Medulla oblongata (tissue), 1 donor: Measurements from ENCODE around the gene GBX1.

Experiments used
- DNase-seq: peaks from one replicate; pipeline ENCODE4 v3.0.0-alpha.2; 2015; ENCODE audit errors: extremely low spot score

Gene GBX1

DNA sequence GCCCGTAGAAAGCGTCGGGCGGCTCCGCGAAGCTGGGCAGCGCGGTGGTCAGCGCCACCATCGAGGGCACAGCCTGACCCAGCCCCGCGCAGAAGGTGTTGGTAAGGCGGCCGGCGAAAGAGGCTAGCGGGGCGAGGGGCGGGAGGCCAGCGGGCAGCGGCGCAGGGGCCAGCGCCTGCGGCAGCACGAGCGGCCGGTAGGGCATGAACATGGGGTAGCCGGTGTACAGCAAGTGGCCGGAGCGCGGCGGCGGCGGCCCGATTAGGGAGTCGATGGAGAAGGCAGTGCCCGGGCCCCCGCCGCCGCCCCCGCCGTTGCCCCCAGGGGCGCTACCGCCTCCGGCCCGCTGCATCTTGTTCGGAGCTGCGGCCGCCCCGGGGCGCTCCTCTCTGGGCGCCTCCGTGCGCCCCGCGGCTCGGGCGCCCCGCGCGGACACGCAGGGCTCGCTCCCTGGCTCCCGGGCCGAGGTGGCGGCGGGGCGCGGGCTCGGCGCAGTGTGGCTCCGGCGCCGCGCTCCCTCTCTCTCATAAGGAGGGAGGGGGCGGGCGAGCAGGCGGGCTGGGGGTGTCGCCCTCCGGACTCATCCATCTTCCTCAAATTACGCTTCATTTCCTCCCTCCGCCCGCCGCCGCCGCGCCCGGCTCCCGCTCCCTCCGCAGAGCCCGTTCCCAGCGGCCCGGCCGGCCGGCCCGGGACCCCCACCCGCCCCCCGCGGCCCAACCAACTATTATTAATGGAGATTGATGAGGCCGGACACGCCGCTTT, at the start of gene GBX1:
TSS of gene GBX1 (minus strand) at position 498 of the 765 bp plus-strand sequence. CDS start at position 352, 146 bp downstream.
- no peak for DNase-seq

DNA sequence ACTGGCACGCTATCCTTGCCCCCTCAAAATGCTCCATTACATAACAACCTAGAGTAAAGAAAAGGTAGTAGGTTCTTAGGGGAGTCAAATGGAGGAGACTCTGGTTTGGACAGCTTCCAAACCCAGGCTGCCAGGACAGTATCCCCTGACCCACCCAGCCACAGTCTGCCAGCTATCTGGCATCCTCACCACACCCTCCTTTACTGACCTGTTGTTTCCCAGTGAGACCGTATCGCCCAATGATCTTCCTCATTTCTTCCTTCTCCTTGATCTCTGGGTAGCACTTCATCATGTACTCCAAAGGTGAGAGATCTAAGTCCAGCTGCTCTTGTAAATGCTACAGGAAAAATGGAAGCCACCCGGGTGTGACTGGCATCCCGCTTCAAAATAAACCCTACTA, 47.9 kb upstream of the GBX1 start:
- no peak for DNase-seq

DNA sequence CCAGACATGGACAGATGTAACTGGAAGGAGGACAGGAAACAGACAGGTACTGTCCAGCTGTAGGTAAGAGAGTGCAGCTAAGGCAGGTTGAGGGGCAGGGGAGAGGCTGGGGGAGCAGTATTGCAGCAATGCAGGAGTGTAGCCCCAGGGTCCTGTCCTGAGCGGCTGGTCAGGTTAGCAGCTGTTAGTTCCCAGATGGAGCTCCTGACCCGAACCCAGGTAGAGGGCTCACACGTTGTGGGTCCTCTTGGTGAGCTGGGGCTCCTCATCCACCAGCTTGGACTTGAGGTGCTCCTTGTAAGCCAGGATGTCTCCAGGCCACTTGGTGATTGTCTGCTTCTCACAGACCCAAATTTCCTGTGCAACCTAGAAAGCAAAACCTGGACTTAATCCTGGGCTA, 46.3 kb upstream of the GBX1 start:
- DNase-seq, result no peak

DNA sequence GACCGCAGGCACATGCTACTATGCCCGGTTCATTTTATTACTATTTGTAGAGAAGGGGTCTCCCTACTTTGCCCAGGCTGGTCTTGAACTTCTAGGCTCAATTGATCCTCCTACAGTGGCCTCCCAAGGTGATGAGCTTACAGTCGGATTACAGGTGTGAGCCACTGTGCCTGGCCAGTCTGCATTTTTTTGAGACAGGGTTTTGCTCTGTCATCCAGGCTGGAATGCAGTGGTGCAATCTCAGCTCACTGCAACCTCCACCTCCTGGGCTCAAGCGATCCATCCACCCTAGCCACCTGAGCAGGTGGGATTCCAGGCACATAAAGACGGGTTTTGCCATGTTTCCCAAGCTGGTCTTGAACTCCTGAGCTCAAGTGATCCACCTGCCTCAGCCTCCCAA, 45.1 kb upstream of the GBX1 start:
- DNase-seq, result no peak

DNA sequence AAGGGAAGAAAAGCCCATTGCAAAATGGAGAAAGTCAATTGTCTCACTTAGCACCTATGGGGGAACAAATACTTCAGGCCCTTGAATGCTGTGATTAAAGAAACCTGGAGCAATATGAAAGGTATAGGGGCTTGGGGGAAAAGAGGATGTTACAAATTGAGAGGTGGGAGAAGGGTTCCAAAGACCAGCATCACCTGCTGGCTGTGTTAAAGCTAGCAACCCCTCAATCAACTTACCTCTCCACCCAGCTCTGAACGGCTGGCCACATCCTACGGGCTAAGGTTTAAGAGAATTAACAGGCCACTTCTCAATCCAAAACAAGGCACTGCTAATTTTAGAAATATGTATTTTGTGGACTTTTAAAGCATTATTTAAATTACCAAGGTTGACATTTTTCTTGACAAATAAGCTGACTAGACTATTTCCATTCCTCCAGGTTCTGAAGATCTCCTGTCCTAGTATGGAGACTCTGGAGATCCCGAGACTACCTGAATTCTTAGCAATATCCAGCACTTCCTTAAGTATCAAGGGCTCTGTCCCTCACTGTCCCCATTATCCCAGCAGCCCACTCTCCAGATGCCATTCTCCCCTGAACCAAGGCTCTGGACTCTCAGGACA, 43.8 kb upstream of the GBX1 start:
- DNase-seq, result no peak

GRCh38 chr7:151210087-151210854, 42.8 kb upstream of the GBX1 start, which contains the start of gene H2BK1:
H2BK1 (minus strand) TSS chr7:151210488; CDS start chr7:151210318, 170 bp downstream.
- DNase-seq, result no peak

DNA sequence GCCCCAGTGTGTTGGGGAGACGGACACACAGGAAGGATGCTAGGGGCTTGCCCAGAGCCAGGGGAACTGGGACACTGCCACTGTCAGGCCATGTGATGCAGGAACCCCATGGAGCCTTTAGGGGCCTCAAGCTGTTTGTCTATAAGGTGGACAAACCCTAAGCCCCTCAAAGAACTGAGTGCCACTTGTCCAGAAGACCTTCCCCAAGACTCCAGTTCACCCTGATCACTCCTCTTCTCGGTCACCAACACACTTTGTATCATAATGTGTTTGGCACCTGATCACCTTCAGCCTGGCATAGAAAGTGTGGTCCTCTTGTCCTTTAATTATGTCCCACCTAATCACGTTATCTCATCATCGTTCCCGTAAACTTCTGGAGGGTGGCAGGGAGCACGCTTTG, 42.1 kb upstream of the GBX1 start:
- no peak for DNase-seq

GRCh38 chr7:151208253-151208862, 40.9 kb upstream of the GBX1 start:
- no peak for DNase-seq

DNA sequence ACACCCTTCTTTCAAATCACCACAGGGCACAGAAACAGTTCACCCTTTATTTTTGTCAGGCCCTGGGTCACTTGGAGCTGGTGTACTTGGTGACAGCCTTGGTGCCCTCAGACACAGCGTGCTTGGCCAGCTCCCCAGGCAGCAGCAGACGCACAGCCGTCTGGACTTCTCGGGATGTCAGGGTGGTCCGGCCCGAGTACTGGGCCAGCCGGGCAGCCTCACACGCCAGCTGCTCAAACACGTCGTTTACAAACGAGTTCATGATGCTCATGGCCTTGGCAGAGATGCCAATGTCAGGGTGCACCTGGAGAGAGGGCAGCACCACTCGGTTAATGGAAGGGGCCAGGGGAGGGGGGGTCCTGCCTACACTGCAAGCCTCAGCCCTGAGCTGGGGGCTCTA, 40.3 kb upstream of the GBX1 start:
- DNase-seq, result no peak

- DNase-seq, result no peak
Measured at GRCh38 chr7:151207315-151207714, 39.8 kb upstream of the GBX1 start.

GRCh38 chr7:151206914-151207313, 39.4 kb upstream of the GBX1 start:
- no peak for DNase-seq

DNA sequence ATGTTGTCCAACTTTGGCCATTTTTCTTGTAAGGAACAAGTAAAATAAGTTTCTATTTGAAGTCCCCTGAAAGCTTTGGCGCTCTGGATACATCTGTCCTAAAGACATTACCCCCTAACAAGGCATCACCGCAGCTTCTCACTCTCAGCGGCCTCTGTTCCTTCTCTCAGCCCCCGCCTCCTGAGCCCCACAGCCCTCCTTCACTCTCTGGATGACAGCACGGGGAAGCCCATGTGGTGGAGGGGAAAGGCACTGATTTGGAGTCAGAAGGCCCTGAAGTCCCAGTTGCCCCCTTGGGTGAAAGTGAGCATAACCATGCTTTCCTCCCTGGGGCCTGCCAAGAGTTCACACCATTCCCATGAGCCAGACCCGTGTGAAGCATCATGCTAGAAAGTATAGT, 38.2 kb upstream of the GBX1 start:
- DNase-seq, result no peak

DNA sequence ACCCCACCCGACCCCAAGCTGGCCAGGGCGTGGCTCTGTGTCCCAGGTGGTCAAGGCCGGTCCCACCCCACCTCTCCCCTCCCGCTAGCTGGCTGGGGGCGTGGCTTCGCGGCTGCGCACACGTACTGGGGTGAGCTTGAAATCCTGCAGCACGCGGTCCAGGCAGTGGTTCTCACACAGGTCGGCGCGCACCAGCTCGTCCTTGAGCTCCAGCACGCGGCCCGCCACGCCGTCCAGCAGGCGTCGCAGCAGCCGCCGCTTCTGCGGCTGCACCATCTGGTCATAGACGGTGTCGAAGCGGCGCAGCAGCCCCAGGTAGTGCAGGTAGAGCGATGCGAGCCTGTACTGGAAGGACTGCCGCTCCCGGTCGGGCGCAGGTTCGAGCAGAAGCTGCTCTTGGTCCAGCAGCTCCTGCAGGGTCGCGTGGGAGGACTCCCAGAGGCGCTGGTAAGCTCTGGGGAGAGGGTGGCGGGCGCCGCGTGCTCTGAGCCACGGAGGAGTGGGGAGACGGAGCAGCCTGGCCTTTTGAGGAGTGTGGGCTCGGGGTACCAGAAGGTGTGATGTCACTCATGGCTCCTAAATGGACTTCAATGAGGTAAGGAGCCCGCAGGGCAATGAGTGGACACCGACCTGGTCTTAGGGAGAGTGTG, 37.0 kb upstream of the GBX1 start:
- DNase-seq, result no peak

DNA sequence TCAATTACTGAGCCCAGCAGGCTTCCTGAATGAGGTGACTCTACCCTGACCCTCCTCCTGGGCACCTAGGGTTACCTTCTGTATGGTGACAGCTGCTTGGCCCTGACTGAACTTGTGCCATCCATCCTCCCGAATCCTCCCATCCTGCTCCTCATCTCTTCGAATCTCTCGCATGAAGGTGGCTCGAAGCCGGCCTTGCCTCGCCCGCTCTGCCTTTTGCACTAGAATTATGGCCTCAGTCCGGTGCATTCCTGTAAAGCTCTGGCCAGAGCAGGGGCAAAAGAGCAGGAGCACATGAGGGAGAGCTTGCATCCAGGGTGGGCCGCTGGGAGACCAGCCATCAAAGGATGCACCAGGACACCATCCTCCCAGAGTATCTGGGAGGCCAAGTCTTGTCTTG, 35.3 kb upstream of the GBX1 start:
- DNase-seq, result no peak

DNA sequence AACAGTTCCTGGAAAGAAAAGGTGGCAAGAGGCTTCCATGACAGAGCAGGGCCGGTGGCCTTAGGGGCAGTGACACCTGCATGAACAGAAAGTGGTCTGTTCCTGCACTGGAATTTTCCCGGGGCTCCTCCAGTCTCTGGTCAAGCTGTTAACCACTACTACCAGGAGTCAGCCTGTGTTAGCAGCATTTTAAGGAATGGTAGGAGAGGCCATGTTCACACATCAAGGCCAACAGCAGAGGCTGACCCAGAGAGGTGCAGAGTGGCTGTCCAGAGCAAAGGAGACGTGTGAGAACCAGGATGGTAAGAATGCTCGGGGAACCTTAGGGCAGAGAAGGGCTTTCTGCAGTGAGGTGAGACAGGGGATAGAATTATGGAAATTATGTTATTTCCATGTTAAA, 34.3 kb upstream of the GBX1 start:
- no peak for DNase-seq

- DNase-seq, result no peak
Measured at GRCh38 chr7:151201344-151201743, 33.9 kb upstream of the GBX1 start.

DNA sequence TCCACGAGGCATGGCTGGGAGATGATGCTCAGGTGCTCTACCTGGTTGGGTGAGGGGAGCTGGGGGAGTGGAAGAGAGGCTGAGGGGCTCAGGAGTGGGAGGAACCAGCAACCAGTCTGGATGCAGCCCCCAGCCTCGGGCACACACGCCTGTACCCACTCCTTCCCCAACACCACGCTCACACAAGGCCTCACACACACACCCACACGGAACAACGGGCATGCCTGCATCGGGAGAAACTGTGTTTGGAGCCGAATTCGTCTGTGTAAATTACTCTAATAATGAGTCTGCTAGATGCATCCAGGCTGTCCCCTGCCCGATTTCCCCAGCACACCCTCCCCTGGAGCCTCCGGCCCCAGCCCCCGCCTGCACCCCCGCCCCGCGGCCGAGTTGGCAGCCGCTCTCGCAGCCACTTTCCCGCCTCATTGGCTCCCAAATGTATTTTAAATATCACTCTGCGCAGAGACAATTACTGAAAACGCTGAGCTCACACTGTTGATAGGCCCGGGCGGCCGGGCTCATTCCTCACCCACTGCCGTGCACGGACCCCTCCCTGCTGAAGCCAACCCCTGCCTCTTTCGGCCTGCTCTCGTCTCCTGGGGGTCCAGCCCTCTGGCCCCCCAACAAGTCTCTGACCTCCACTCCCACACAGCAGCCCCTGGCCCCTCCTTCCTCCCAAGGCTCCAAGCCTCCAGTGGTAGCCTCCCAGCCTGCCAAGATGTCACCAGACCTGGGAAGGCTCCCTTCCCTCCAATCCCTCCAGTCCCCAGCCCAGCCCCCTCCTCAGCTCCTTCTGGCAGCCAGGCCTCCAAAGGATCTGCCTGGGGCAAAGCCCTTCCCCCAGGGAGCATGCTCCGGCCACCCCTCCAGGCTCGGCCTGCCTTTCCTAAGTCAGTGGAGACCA, 31.7 kb upstream of the GBX1 start:
- DNase-seq, result peak; percentile 58

DNA sequence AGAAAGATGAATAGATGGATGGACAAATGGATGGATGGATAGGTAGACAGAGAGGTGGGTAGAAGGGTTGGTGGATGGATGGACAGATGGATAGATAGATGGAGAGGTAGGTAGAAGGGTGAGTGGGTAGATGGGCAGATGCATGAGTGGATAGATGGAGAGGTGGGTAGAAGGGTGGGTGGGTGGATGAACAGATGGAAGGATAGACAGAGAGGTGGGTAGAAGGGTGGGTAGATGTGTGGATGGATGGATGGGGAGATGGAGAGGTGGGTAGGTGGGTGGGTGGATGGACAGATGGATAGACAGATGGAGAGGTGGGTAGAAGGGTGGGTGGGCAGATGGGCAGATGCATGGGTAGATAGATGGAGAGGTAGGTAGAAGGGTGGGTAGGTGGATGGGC, 30.4 kb upstream of the GBX1 start:
- DNase-seq, result no peak

GRCh38 chr7:151195616-151196450, 28.3 kb upstream of the GBX1 start:
- no peak for DNase-seq

- no peak for DNase-seq
Measured at GRCh38 chr7:151194188-151194587, 26.7 kb upstream of the GBX1 start.
